C4-2B (cell line): ENCODE data around the gene ADGB.

Experiments
- ZFX ChIP-seq: fragments of 450-650 bp; IDR thresholded peaks from 2 replicates; pipeline ENCODE4 v1.6.1; 2017
- TF ChIP-seq, protein P1 (sequence below): fragments of 450-650 bp; conservative IDR thresholded peaks from 2 replicates; pipeline ENCODE4 v1.5.1; 2017; ENCODE audit warnings: mild to moderate bottlenecking

DNA sequence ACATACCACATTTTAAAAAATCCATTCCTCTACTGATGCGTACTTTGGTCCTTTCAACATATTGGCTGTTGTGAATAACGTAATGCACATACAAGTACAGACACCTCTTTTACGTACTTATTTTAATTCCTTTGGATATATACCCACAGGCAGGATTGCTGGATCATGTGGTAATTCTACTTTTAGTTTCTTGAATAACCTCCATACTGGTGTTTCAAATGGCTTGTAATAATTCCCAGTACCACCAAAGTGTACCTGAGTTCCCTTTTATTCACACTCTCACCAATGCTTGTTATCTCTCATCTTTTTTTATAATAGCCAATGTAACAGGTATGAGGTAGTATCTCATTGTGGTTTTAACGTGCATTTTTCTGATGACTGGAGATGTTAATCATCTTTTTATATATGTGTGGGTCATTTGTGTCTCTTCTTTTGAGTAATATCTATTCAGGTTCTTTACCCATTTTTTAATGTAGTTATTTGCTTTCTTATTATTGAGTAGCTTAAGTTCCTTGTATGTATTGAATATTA, 191.9 kb downstream of the ADGB start:
- TF ChIP-seq, protein P1, sequence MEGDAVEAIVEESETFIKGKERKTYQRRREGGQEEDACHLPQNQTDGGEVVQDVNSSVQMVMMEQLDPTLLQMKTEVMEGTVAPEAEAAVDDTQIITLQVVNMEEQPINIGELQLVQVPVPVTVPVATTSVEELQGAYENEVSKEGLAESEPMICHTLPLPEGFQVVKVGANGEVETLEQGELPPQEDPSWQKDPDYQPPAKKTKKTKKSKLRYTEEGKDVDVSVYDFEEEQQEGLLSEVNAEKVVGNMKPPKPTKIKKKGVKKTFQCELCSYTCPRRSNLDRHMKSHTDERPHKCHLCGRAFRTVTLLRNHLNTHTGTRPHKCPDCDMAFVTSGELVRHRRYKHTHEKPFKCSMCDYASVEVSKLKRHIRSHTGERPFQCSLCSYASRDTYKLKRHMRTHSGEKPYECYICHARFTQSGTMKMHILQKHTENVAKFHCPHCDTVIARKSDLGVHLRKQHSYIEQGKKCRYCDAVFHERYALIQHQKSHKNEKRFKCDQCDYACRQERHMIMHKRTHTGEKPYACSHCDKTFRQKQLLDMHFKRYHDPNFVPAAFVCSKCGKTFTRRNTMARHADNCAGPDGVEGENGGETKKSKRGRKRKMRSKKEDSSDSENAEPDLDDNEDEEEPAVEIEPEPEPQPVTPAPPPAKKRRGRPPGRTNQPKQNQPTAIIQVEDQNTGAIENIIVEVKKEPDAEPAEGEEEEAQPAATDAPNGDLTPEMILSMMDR = no peak
- no peak for TF ChIP-seq ZFX
